ENCODE data around the gene MPG.

DNA sequence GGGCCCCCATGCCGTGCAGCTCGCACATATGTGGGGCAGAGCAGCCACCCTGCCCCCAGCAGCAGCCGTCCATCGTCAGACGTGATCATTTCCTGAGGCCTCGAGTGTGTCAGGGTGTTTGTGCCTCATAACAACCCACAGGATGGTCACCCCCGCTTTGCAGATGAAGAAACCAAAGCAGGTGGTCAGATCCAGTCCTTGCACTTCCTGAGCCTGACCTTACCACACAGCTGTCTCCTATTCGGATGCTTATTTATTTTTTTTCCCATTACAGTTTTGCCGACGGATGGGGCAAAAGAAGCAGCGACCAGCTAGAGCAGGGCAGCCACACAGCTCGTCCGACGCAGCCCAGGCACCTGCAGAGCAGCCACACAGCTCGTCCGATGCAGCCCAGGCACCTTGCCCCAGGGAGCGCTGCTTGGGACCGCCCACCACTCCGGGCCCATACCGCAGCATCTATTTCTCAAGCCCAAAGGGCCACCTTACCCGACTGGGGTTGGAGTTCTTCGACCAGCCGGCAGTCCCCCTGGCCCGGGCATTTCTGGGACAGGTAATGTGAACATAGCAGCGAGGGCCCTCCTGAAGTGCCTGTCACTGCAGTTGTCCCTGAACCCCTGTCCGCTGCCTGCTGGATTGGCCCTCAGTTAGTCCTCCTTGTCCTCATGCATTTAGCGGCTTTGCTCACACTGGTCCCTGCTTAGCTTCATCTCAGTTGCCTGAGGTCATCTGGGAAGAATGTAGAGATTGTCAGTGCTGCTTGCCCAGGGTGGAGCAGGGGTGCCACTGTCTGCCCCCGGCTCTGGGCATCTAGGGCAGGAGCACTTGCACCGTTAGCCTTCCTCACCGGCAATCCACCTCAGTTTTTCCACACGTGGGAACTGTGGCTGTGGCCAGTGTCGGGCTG lies 1.4 kb downstream of the MPG start:
- TF ChIP-seq TAF1 (IDR thresholded peaks at IDR 0.05; ENCODE audit: borderline replicate concordance, insufficient read depth, low read length) = no peak
- no peak; the same call in 1 of the 2 replicates for TF ChIP-seq POLR2AphosphoS5 (IDR thresholded peaks at IDR 0.05; ENCODE audit: low read depth, low read length)
- no peak for TF ChIP-seq SIN3A (IDR thresholded peaks at IDR 0.05; ENCODE audit: borderline replicate concordance, insufficient read depth, low read length)
- TF ChIP-seq, protein P1, sequence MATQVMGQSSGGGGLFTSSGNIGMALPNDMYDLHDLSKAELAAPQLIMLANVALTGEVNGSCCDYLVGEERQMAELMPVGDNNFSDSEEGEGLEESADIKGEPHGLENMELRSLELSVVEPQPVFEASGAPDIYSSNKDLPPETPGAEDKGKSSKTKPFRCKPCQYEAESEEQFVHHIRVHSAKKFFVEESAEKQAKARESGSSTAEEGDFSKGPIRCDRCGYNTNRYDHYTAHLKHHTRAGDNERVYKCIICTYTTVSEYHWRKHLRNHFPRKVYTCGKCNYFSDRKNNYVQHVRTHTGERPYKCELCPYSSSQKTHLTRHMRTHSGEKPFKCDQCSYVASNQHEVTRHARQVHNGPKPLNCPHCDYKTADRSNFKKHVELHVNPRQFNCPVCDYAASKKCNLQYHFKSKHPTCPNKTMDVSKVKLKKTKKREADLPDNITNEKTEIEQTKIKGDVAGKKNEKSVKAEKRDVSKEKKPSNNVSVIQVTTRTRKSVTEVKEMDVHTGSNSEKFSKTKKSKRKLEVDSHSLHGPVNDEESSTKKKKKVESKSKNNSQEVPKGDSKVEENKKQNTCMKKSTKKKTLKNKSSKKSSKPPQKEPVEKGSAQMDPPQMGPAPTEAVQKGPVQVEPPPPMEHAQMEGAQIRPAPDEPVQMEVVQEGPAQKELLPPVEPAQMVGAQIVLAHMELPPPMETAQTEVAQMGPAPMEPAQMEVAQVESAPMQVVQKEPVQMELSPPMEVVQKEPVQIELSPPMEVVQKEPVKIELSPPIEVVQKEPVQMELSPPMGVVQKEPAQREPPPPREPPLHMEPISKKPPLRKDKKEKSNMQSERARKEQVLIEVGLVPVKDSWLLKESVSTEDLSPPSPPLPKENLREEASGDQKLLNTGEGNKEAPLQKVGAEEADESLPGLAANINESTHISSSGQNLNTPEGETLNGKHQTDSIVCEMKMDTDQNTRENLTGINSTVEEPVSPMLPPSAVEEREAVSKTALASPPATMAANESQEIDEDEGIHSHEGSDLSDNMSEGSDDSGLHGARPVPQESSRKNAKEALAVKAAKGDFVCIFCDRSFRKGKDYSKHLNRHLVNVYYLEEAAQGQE (IDR thresholded peaks at IDR 0.05; ENCODE audit: insufficient read depth in 1 of 2, low read depth in 2 of 2, low read length in 2 of 2) = no peak

Data from PFSK-1 (cell line).